GM18517 (cell line): ENCODE results near the gene OR4B1.

Experiments used
- ATAC-seq: cut with Tn5 transposase; IDR thresholded peaks from one replicate; pipeline ENCODE4 v1.9.1; 2021; ENCODE audit warnings: mild to moderate bottlenecking, moderate library complexity; ENCODE audit not compliant: unreplicated experiment

The OR4B1 gene

GRCh38 chr11:48248902-48249301 is 32.3 kb downstream of the OR4B1 start:
- ATAC-seq, result no peak

- ATAC-seq, result no peak
Observed at GRCh38 chr11:48261600-48261999, 45.0 kb downstream of the OR4B1 start.

- no peak for ATAC-seq
Observed at GRCh38 chr11:48263423-48263911, 46.9 kb downstream of the OR4B1 start, which contains the start of gene OR4X1. Gene OR4X1 (plus strand): TSS chr11:48263861. CDS start chr11:48263861, 0 bp downstream.
